Measurements from ENCODE around the gene FXR1.
A peak's percentile ranks its signal among the peaks of the same experiment; 100 is the strongest.
"Not testable (repeated sequence)": the region's sequence is repeated elsewhere in the genome, so short reads cannot be mapped to it uniquely, and the experiment has no call there.

Gene FXR1

DNA sequence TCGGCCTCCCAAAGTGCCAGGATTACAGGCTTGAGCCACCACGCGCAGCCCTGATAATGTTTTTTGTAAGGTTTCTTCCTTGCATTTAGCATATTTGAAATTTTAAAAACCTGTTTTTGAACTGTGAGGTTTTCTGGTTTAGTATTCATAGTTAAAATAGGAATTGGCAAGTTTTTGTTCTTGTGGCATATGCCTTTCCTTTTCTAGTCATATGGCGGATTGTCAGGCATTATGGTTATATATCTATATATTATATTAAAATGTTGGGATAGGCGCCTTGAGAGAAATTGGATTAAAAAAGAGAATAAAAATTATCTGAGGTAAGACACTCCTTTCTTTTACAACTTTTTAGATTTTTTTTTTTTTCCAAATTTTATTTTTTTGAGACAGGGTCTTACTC lies 28.4 kb downstream of the FXR1 start:
- DNase-seq = no peak

DNA sequence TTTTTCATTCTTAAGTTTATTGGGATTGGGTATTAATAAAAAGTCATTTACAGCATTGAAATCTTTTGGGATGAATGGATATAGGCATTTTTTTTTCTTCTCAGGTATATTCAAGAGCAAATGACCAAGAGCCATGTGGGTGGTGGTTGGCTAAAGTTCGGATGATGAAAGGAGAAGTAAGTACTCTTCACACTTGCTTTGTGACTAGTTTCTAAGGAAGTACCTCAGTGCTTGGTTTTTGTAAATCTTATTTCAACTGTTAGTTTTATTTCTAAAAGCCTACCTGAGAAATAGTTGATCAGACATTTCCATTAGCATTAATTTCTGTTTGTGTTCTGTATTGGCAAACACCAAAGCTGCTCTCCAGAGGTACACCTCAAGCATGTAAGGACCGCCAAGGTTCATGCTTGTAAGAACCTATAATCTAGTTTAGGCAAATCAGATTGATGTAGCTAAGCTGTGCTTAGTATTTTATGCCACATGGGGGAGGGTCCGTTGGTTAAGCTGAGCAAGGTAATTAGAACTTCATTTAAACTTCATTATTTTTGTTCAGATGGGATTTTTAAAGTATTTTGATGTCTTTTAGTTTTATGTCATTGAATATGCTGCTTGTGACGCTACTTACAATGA lies 35.4 kb downstream of the FXR1 start:
- no peak for DNase-seq

DNA sequence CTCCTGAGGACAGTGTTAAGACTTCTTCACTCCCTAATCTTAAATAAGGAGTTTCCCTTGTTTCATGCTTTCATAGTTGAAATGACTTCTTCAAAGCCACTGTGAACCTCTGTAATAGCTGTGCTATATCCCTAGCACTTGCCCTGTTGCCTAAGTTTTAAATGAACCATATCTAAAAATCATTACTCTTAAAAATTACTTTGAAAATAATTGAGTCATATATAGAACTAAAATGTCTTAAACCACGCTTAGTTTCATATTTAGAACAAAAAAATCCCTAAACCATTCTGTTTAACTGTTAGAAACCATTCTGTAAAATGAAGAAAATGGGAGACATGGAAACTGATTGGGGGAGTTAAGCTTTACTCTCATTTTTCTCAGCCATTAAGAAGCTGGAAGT lies 47.2 kb downstream of the FXR1 start:
- DNase-seq = no peak

DNA sequence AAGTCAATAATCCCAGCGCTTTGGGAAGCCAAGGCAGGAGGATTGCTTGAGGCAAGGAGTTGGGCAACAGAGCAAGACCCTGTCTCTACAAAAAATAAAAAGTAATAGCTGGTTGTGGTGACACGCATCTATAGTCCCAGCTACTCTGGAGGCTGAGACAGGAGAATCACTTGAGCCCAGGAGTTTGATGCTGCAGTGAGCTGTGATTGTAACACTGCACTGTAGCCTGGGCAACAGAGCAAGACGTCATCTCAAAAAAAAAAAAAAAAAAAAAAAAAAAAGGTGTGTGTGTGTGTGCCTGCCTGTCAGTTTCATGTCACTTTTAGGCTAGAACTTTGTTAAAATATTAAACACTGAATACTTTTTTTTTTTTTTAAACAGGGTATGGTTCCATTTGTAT lies 48.6 kb downstream of the FXR1 start:
- no peak for DNase-seq

DNA sequence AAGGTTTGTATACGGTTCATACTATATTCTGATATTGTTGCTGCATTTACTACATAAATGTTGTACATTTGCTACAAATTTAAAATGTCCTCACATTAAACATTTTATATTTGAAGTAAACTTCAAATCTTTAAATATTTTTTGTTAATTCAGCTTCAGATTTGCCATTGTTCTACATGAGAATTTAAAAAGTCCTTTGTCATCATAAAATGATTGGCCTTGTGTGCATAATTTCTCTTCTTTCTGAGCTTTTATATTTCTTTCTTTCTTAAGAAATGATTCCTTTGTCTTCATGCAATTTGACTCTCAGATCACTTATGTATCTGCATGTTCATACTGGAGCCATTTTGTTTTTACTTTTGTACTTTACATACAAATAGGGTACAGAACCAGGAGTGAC lies 49.1 kb downstream of the FXR1 start:
- DNase-seq = no peak

DNA sequence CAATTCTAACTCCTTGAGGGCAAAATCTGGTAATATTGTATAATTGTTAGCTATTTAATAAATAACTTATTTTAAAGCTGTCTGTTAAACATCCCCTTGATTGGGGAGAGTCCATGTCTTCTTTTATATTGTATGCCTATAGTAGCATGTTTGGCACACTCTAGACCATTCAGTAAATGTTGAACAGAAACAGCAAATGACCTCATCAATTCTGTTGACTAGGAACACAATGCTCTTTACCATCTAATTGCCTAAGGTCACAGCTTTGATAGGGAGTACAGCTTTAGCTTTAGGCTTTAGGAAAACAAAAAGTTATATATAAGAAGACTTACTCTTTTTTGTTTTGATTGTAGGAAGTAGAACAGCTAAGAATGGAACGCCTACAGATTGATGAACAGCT lies 50.1 kb downstream of the FXR1 start:
- no peak for DNase-seq

DNA sequence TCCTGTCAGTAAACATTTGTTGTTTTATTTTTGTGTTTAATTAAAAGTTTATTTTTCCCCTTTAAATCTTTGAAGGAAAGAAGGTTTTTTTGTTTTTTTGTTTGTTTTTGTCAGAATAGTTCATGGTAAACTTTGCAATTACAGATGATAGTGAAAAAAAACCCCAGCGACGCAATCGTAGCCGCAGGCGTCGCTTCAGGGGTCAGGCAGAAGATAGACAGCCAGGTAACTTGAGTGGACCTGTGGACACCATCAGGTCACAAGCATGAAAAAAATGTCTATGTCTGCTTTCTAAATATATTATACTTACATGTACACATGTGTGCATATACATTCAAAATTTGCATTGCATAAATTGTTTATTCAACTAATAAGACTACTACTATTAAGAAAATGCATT lies 58.5 kb downstream of the FXR1 start:
- DNase-seq = no peak

DNA sequence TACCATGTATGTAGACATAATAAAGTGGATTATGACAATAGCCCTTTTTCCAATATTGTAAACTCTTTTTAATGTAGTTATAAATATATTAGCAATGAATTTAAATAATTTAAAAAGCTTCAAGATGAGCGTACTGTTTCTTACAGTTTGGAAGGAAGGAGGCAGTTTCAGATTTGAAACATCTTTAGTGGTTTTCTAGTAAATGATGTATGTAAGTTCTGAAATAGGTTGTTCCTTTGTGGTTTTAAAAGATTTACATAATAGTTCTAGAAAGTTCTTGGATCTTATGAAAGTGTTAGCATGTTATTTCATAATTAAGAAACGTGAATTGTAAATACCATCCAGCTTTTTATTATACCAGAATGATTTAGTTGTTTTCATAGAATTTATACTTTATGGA lies 61.1 kb downstream of the FXR1 start:
- no peak for DNase-seq

DNA sequence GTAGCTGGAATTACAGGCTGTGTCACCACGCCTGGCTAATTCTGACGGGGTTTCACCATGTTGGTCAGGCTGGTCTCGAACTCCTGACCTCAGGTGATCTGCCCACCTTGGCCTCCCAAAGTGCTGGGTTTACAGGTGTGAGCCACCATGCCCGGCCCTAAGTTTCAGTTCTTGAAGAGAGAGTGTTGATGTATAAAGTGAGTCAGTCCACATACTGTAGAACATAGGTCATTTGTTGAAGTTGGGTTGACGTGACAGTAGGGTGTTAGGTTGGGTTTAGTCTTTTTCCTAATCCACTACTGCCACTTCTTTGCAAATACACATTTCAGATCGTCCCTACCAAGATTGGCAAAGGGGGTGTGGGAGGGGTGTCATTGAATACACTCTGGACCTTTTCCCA lies 61.8 kb downstream of the FXR1 start:
- no peak for DNase-seq

DNA sequence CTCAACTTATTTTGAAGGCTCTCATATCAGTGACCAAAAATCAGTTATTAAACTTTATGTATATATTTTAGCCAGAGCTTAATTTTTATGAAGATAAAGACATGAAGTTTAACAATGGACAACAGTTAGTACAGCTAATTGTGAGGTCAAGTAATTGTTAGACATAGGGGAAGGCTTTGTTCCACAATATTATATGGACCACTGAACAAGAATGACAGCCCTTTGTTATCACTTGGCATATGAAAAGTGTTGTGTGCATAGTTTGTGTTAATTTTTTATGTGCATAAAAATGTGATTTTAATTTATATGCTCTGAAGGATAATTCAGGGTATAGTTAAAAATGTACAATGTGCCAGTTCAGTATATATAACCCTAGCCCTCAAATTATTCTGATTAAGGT lies 65.0 kb downstream of the FXR1 start:
- no peak for DNase-seq

DNA sequence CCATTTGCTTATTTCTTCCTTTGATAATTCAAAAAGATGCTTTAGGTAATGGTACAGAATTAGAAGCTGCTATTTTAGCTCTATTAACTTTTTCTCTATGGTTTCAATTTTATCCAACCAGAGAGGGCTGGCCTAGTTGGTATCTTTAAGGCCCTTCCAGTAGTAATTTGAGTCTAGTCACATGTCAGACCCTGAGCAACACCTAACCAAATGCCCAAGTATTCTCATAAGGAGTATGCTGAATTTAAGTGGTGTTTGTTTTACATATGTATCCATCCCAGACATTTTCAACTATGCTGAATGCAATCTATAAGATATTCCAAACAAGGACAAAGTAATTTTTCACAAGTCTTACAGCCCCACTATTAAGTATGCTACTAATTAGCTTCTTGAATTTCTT lies 67.5 kb downstream of the FXR1 start:
- no peak for DNase-seq

DNA sequence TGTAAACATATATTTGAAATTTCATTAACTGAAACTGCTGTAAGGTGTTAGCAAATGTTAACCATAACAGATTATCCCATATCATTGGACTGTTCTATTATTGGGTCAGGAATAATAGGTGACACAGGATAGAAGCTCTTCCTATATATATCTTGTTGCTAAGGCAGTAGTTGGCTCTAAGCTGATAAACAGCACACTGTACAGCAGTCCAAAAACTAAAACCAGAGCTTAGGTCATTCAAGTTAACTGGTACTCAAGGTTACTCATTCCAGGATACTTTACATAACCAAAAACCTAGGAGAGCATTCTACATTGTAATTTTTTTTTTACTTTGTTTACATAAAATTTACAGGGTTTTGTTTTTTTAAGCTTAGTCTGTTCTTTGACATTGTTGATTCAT lies 68.1 kb downstream of the FXR1 start:
- DNase-seq = no peak

DNA sequence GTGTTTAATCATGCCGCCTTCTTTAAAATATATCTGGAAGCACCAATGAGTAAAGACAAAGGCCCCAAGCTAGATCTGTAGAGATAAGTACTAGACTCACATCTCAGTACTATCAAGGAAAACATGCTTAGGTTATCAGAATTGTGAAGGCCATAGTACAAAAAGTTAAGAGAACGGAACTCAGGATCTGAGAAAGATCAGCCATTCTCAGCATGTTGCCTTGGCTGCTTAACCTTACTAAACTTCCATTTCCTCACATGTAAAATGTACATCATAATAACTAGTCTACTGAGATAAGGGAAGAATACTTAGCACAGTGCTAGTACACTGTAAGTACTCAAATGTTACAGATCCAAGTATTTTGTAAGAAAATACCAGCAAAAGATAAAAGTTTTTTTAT lies 69.4 kb downstream of the FXR1 start:
- no peak for DNase-seq

DNA sequence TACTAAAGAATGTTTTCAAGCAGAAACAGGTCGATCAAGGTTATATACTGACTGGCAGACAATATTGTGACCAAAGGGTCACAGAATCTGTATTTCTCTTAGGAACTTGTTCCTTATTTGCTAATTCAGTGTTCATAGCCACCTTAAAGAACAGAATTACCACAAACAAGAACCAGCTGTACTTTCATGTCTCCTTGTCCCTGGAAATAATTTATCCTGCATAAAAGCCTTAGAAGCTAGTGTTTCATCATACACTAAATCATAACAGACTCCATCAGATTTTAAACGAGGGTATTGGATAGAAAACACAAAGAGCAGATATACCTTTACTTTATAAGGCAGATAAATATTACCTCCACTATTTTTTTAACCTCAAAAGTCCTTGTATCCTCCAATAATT lies 70.7 kb downstream of the FXR1 start:
- no peak for DNase-seq

DNA sequence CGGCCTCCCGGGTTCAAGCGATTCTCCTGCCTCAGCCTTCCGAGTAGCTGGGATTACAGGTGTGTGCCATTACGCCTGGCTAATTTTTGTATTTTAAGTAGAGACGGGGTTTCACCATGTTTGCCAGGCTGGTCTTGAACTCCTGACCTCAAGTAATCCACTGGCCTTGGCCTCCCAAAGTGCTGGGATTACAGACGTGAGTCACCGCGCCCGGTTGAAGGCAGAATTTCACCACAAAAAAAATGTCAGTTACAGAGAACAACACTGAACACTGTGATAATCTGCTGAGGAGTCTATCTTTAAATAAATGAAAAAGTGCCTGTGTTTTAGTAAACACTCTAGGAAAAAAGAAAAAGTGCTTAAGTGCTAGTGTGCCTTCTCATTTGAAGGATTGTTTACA lies 73.9 kb downstream of the FXR1 start:
- not testable (repeated sequence) for DNase-seq

DNA sequence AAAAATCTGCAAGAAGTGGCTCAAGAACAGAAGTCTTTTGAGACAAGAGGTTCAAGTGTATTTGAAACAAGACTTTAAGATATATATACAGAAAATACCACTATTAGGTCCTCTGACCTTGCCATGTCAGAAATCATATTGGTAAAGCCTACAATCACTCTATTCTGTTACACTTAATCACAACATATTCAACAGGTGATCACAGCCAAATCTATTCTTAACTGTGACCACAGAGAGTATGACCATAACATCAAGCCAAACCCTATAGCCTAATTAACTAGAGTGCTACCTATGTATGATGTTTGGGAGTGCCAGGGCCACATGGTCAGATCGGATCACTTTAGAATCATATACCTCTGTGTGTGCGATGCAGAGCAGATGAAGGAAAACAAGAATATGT lies 74.9 kb downstream of the FXR1 start:
- DNase-seq = no peak

DNA sequence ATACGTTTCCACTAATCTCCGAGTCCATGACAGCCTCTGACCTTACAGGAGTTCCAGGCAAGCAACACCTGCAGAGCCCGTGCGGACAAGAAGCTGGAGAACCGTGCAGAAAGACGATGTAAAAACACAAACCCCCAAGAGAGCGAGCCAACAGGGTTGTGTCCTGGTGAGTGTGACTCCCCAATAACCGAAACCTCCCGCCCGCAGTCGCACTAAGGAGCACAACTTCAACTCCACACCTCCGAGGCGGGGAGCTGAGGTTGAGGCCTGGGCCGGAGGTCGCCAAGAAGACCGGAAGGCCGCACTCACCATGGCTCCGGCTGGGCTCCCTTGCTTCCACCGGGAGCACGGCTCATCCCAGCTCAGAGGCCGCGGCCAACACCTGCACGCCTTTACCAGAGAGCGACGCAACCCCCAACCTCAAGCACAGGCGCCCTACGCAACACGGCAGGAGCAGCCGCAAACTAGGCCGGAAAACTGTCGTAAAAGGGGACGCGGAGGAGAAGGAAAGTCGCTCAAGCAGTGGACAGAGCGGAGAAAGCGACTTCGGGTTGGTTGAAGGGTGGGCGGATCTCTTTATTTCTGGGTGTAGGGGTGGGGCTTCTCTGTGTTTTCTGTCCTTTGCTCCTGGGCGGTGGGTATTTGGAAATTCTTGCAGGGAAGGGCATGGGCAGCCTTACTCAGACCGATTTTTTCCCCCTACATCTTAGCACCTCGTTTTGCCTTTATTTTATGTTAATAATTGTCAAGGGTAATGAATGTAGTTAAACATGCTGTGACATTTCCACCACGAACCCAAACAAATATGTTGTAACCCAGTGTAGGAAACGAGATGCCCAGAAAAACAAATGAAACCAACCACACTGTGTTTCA lies 77.1 kb downstream of the FXR1 start, which contains the start of gene DNAJC19:
Gene DNAJC19, minus strand, starts transcription at position 446 of the 873 bp plus-strand sequence. Its CDS starts 134 bp downstream, at position 312.
- DNase-seq = peak; percentile 25

DNA sequence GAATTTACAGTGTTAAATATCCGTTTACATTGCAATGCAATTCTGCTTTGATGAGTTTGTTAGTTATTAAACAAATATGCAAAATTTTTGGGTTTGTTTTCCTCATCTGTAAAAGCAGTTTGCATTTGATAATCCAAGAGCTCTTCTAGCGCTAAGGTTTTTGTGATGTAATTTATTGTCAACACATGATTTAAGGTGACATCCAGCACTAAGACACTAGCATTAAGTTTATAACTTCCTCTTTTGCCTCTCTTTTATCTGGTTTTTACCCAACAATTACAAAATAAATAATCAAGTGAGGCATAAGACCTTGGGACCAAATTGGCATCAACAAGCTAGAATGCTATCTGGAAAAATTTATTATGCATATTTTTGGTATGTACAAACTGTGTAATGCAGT lies 78.0 kb downstream of the FXR1 start:
- no peak for DNase-seq

DNA sequence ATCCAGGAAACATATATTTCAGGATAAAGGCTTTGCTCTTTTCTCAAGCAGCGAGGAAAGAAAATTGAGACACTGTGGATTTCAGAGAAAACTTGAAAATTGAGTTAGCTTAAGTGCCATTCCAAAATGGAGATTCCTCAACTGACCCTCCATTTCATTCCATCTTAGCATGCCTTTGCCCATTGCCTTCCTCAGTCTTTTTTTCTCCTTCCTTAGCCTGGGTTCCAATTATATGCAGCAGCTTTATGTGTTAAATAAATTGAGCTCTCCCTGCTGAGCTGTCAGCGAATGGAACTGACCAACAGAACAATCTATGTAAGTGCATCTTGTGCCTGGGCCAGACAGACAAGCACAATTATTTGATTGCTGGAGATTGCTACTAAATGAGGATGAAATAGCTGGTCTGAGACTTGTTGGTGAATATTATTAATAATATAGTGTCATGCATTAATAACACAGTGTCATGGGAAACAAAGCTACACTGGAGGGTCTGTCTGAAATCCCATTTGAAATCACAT lies 84.0 kb downstream of the FXR1 start:
- no peak for DNase-seq

DNA sequence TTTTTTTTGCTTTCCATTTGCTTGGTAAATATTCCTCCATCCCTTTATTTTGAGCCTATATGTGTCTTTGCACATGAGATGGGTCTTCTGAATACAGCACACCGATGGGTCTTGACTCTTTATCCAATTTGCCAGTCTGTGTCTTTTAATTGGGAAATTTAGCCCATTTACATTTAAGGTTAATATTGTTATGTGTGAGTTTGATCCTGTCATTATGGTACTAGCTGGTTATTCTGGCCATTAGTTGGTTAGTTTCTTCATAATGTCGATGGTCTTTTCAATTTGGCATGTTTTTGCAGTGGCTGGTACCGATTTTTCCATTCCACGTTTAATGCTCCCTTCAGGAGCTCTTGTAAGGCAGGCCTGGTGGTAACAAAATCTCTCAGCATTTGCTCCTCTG lies 89.9 kb downstream of the FXR1 start:
- DNase-seq = not testable (repeated sequence)

DNA sequence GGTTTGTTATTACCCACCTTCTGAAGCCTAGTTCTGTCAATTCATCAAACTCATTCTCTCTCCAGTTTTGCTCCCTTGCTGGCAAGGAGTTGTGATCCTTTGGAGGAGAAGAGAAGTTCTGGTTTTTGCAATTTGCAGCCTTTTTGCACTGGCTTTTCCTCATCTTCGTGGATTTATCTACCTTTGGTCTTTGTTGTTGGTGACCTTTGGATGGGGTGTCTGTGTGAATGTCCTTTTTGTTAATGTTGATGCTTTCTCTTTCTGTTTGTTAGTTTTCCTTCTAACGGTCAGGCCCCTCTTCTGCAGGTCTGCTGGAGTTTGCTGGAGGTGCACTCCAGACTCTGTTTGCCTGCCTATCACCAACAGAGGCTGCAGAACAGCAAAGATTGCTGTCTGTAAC lies 91.0 kb downstream of the FXR1 start:
- not testable (repeated sequence) for DNase-seq

DNA sequence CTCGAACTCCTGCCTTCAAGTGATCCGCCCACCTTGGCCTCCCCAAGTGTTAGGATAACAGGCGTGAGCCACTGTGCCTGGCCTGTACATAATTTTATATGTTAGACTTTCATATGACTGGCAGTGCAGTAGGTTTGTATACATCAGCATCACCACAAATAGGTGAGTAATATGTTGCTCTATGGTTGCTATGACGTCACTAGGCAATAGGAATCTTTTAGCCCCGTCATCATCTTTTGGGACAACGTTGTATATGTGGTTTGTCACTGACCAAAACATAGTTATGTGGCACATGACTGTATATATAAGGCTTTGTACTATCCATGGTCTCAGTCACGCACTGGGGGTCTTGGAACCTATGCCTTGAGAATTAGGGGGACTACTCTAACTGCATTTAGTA lies 94.1 kb downstream of the FXR1 start:
- no peak for DNase-seq

DNA sequence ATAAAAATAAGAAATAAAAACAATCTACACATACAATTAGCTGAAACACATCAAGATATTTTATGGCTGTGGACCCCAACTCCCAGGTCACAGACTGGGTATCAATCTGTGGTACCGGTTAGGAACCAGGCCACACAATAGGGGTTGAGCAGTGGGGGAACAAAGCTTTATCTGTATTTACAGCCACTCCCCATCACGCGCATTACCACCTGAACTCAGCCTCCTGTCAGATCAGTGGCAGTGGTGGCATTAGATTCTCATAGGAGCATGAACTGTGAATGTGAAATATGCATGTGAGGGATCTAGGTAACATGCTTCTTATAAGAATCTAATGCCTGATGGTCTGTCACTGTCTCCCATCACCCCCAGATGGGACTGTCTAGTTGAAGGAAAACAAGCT lies 94.8 kb downstream of the FXR1 start:
- DNase-seq = no peak

DNA sequence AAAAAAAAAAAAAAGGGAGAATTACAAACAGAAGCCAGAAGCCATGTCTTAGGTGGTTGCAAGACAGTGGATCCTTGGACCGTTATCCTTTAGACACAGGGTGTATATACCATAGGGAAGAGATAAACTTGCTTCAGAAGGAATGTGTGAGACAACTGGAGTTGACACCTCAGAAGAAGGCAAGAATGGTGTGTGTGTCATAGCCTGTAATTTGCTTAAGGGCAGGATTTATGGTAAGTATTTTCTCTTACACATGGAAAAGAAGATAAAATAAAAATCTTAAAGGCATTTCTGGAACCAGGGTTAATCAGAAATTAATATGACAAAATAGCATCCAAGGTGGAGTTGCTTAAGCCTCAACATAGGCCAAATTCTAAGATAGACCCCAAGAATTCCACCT lies 96.3 kb downstream of the FXR1 start:
- no peak for DNase-seq
